Mammary epithelial cell (primary cell): ENCODE data around the gene RRM2.

ENCODE experiments used
- CTCF ChIP-seq, 2 donors: IDR thresholded peaks in 1 of 2; conservative IDR thresholded peaks in 1 of 2; 2 replicates each; pipeline ENCODE4 v1.5.1; 2011 to 2012; ENCODE audit warnings: inconsistent platforms in 2 of 2, low read length in 2 of 2, mild to moderate bottlenecking in 2 of 2, control low read depth in 1 of 2, low read depth in 1 of 2; ENCODE audit not compliant: insufficient read depth in 1 of 2; ENCODE audit errors: extremely low read depth in 1 of 2
- EZH2 ChIP-seq: IDR thresholded peaks from 2 replicates; pipeline ENCODE4 v1.6.1; 2012; ENCODE audit warnings: low read length, inconsistent platforms, borderline replicate concordance

DNA sequence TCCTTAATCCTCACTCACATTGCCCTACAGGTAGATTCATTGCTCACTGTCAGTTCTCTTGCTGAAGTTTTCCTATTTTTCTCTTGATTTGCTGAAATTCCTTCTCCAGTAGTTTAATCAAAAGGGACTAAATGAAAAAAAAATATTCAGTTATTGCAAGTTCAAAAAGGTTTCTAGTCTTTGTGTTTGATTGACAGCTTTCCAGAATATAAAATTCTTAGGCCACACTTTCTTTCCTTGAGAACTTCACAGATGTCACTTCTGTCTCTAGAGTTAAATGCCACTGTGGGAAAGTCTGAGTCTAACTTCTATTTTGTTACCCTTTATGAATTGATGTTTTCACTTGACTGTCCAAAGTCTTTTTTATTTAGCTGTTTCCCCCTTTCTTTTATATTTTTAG, 25.7 kb downstream of the RRM2 start:
- TF ChIP-seq CTCF (conservative IDR thresholded peaks at IDR 0.05 in 1 of 2, IDR thresholded peaks at IDR 0.05 in 1 of 2; ENCODE audit: extremely low read depth in 1 of 2, insufficient read depth in 1 of 2, low read depth in 1 of 2, low read length in 2 of 2) (no peak), EZH2 (no peak)
